HG03139 (cell line): ENCODE measurements around the gene MVD.

Source experiments
- ATAC-seq: cut with Tn5 transposase; IDR thresholded peaks from one replicate; pipeline ENCODE4 v1.9.1; 2021; ENCODE audit not compliant: unreplicated experiment

Gene MVD

GRCh38 chr16:88642881-88643643 is 19.8 kb downstream of the MVD start:
- ATAC-seq, result no peak

DNA sequence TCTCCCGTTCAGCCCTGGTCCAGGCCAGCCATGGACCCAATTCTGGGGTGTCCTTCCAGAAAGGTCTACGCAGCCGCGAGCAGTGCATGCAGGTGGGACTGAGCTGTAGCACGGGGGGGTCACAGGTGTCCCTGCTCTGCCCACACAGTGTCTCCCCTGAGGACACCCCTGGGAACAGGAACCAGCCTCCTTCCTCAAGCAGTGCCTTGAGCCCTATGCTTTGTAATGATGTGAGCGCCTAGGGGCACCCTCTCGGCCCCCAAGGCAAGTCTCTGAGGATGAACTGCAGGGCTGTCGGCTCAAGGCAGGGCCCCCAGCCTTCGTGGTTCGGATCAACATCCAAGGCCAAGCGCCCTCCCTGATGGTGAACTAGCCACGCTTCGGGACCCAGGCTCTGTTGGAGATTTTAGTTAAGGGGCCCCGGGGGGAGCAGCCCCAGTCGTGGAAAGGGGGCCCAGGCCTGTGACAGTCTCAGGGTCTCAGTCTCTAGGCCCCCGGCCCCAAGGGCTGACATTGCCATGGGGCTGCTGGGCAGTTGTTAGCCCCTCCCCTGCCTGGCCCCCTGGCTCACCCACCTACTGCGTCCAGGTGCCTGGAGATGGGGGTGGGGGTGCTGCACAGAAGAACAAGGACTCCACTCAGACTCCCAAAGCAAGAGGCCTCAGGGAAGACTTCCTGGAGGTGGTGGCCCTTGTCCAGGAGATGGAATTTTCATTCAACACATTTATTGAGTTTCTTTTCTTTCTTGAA is 22.2 kb downstream of the MVD start:
- no peak for ATAC-seq

GRCh38 chr16:88640039-88640495 is 22.8 kb downstream of the MVD start:
- ATAC-seq, result no peak

- ATAC-seq, result no peak
Observed at GRCh38 chr16:88639231-88640038, 23.5 kb downstream of the MVD start.

GRCh38 chr16:88638323-88639230 is 24.3 kb downstream of the MVD start, which contains the start of gene IL17C:
Gene IL17C (plus strand): TSS chr16:88638572. CDS start chr16:88638642, 70 bp downstream.
- ATAC-seq, result no peak

- no peak for ATAC-seq
Observed at GRCh38 chr16:88636488-88637265, 26.2 kb downstream of the MVD start.

DNA sequence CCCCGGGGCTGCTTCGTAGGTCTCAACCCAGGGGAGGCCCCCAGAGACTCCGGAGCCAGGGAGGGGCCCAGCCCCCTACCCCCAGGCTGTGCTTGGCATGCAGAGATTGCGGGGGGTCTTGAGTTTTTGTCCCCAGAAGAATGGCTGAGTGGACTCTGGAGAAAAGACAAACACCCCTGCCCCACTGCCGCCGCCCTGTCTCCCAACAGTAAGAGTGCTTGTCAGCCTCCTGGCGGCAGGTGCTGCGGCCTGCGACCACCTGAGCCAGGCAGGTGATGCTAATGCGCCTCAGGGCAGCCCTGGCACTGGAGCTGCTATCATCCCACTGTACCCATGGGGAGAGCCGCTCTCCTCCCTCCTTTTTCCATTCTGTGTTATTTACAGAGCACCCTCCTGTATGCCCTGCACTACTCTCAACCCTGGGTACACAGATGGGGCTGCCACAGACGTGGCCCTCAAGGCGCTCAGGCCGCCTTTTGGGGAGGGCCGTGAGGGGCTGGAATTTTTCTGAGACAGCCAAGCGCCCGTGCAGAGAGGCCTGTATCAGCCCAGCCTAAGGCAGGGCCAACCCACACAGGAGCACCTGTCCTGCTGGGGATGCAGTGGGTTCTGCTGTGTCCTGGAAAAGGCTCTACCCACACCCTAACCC is 27.1 kb downstream of the MVD start:
- no peak for ATAC-seq

- no peak for ATAC-seq
Observed at GRCh38 chr16:88634994-88635670, 27.8 kb downstream of the MVD start.

- peak; percentile 40 for ATAC-seq
Observed at GRCh38 chr16:88634141-88634993, 28.5 kb downstream of the MVD start.

GRCh38 chr16:88633684-88634140 is 29.2 kb downstream of the MVD start:
- ATAC-seq, result peak; percentile 27

- ATAC-seq, result no peak
Observed at GRCh38 chr16:88632587-88632930, 30.3 kb downstream of the MVD start.

- ATAC-seq, result no peak
Observed at GRCh38 chr16:88631920-88632586, 30.8 kb downstream of the MVD start.

- no peak for ATAC-seq
Observed at GRCh38 chr16:88631384-88631783, 31.5 kb downstream of the MVD start.

DNA sequence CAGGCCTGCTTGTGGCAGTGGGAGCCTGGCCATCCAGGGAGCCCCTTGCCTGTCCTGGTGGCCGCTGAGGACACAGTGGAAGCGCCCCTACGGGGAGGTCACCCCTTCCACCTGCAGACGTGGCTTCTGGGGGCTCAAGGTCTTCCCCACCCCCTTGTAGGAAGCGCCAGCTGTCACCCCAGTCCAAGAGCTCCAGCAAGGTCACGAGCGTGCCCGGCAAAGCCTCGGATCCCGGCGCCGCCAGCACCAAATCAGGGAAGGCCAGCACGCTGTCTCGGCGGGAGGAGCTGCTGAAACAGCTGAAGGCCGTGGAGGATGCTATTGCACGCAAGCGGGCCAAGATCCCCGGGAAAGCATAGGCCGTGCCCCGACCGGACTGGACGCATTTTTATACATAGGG is 31.9 kb downstream of the MVD start:
- ATAC-seq, result no peak

GRCh38 chr16:88630433-88630832 is 32.5 kb downstream of the MVD start:
- ATAC-seq, result no peak

DNA sequence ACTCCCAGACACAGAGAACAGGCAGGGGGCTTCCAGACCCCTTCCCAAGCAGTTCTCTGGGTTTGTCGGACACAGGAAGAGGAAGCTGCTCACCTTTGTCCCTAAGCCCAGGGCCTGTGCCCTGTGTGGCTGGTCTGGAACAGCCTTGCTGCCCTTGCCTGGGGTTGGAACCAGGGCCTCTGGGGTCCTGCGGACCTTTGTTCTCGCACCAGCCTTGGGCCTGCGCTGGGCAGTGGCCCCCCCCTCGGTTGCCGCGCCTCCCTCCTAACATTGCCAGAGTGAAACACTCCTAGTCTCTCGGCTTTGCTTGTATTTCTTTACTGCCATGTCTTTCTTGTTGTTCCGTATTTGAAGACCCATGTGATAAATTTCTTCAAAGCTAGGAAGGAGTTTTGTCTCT is 33.1 kb downstream of the MVD start:
- no peak for ATAC-seq

DNA sequence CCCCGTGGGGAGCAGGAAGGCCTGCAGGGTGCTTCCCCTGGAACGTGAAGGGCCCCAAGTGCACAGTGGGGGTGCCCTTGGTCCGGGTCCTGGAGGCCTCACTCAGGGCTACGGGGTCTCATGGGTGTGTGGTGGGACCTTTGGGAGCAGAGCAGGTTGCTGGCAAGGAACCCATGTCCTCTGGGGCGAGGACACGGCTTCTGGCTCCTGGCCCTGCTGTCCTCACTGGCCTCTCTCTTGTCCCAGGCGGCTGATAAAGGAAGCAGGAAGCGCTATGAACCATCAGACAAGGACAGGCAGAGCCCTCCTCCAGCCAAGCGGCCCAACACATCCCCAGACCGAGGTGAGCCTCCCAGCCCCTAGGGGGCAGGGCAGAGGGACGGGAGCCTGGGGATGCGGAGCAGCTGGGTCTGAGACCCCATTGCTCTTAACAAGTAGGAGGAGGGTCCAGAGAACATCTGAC is 34.3 kb downstream of the MVD start:
- ATAC-seq, result no peak
